ENCODE results near the gene MICB. TPM values are rescaled to one million over a fixed set of nuclear protein-coding genes. Genes with fewer than 3 reads are reported as not detected.

MICB gene
- total RNA-seq, 2 experiments from 2014 or later = 17.7 to 18.5 TPM

DNA sequence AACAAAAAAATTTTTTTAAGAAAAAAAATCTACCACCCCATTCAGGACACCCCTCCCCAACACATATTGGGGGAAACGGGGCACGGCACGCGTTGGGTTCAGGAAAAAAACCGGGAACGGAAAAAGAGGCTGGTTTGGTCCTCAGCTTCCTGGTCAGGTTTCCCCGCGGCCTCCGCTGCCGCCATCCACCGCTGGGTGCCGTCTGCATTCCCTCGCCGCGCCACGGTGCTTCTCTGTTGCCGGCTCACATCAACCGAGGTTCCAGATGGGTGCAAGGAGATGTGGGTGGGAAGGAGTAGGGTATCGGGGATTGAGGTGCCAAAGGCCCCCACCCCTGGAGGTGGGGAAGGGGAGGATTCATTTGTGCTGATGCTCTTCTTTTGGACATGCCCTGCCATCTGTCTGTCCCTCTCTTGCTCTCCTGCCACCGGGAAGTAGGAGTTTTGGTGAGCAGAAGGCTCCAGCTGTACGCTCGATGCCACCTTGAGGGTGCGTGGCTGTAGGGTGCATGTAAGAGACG is 36.6 kb downstream of the MICB start:
- H3K4me3 Mint-ChIP-seq = no peak overlapping the region
- H3K27me3 Mint-ChIP-seq = no peaks in the 10 kb centered on the region
- H3K27ac Mint-ChIP-seq = no peak overlapping the region
- peaks cover 73% of the 10 kb centered on the region for H3K36me3 Mint-ChIP-seq
- no peak for DNase-seq
- H3K9me3 Mint-ChIP-seq = no peaks in the 10 kb centered on the region
- peaks cover 60% of the 10 kb centered on the region for H3K4me1 Mint-ChIP-seq

DNA sequence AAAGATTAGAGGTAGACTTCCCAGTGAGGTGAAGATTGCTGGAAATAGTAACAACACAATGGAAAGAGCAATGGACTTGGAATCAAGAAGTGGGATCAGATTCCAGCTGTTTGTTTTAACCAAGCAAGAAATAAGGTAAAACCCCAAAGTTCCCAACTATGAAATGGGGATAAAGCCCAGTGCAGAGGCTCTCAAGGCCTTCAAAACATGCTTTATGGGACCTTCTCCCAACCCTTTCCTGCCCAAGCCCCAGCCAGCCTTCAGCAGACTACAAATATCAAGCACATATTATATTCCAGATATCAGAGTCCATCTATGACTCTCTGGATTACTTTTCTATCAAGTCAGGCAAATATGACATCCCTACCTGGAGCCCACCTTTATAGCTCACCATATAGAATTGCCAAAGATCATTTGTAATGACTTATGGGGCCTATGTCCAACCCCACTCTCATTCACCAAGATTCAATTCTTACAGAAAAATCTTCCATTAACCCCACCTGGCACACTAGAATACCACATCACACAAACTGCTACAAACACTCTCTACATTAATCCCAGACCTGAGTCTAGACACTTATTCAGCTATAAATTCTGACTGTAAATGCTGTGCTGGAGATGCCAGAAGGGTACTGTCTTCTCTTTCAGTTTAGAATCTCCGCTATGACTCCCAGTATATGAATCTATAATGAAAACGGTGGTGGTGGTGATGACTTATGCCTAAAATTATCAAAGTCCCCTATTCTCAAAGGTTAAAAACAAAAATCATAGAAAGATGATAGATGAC is 37.8 kb downstream of the MICB start:
- Mint-ChIP-seq H3K4me1 (peaks cover 64% of the 10 kb centered on the region), H3K4me3 (no peak overlapping the region)

DNA sequence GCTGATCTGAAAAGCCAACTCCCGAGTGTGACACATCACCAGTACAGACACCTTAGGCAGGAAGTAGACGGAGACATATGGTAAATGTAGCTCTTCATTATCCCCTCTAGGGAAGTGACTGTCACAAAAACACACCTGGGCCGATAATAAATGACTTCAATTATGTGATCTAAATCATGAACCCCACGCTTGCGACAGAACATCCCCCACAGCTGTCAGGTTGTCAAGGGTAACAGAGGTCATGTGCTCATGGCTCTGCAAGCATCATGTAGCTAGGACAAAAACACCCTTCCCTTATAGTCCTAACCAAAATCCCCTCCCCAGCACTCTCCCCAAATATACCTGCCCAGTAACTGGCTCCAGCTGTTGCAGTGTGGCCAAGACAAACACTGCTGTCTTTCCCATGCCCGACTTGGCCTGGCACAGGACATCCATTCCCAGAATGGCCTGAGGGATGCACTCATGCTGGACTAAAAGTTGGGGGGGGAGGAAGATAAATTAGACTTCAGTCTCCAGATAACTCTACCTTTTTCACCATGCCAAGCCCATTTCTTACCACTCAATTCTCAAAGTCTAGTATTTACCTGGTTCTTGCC is 41.0 kb downstream of the MICB start:
- H3K4me3 Mint-ChIP-seq = peak overlapping the region; percentile 81
- peaks cover 57% of the 10 kb centered on the region for H3K4me1 Mint-ChIP-seq
- DNase-seq = no peak
- H3K27me3 Mint-ChIP-seq = no peaks in the 10 kb centered on the region
- no peaks in the 10 kb centered on the region for H3K9me3 Mint-ChIP-seq
- H3K27ac Mint-ChIP-seq = peak overlapping the region; percentile 68
- peaks cover 64% of the 10 kb centered on the region for H3K36me3 Mint-ChIP-seq

More for the DNA sequence above, 37.8 kb downstream of the MICB start:
- Mint-ChIP-seq H3K36me3 (peaks cover 74% of the 10 kb centered on the region), H3K27ac (peak overlapping the region; percentile 72), H3K27me3 (no peaks in the 10 kb centered on the region), H3K9me3 (no peaks in the 10 kb centered on the region)
- DNase-seq = no peak

DNA sequence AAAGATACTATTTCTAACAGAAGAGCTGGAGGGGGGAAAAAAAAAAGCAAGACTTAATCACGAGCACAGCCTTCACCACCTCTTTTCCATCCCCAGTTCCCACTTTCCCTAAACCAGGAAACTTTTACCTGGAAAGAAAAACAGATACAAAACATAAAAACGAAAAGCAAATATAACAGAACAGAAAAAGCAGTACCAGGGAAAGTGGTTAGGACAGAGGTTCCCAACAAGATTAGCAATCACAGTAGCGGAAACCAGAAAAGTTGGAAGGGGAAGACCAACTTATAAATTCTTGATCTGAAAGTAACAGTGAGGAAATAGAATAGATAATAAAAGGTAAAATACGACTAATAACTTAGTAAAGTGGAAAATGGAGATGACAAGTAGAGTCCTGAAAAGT is 42.7 kb downstream of the MICB start:
- Mint-ChIP-seq H3K9me3 (no peaks in the 10 kb centered on the region), H3K27me3 (no peaks in the 10 kb centered on the region), H3K36me3 (peaks cover 51% of the 10 kb centered on the region), H3K4me3 (peak overlapping the region; percentile 81), H3K4me1 (peaks cover 46% of the 10 kb centered on the region), H3K27ac (peak overlapping the region; percentile 95)
- DNase-seq = no peak

DNA sequence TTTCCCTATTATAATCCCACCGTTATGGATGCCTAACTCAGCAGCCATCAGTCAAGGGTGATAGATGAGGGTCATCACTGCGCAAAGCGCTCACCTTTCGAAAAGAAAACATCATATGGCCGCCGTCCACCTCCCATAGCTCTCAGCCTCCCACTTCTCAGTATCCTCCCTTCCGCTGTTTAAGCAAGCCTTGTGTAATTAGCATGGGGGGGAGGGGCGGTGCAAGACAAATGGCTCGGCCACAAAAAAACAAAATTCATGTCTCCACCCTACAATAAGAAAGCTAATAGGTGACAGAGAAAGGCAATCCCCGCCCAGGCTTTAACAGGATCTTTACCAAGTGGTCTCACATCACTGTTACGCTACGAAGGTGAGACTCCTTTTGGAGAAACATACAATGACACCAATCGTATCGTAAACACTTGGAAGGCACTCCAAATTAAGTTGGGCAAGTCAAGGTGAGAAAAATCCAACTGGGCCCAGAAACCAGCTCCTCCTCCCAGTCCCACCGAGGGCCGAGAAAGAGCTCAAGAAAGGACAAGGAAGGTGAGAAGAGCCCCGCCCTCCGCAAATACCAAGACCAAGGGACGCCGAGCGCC is 43.2 kb downstream of the MICB start:
- peak overlapping the region; percentile 95 for H3K27ac Mint-ChIP-seq
- H3K27me3 Mint-ChIP-seq = no peaks in the 10 kb centered on the region
- H3K4me1 Mint-ChIP-seq = peaks cover 45% of the 10 kb centered on the region
- peaks cover 46% of the 10 kb centered on the region for H3K36me3 Mint-ChIP-seq
- peak; percentile 61 for DNase-seq
- peak overlapping the region; percentile 81 for H3K4me3 Mint-ChIP-seq
- no peaks in the 10 kb centered on the region for H3K9me3 Mint-ChIP-seq

DNA sequence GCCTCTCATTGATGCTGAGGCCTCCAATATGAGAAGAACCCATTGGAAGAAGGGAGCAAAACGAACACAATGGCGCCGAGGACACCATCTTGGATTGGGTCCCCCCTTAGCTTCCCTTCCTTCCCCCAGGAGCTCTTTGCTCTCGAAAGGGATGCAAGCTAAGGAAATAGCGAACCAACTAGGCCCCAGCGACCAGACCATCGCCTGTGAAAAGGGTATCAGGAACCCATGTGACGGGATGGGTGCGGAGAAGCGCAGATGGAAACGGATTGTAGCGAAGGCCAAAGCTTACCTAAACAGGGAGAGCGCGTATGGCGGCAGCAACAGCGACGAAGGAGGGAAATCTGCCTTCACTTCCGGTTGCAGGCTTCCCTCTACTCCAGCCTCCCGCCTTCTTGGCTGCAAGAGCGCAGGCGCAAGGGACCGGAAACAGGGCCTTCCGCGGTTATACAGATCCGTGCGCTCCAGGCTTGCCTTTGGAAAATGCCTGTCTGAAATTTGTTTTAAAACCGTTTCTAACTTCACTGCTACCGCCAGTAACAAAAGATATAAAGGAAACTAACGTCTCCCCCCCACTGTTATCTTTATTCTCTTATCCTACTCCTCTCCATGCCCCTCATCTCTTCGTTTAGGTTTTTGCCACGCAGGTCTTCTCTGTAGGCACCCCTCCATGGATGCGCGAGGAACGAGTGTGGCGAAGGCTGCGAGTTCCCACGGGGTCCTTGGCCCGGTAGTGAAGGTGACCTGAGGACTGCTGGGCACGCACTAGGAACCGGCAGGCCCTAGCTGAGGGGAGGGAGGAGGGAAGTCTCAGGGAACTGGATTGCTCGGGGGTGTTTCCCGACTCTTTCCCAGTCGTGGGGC is 43.9 kb downstream of the MICB start, which contains the start of gene DDX39B:
DDX39B (minus strand) TSS at position 346 of the 864 bp plus-strand sequence. CDS start 1,471 bp downstream, outside the sequence.
- no peaks in the 10 kb centered on the region for H3K9me3 Mint-ChIP-seq
- peak; percentile 93 for DNase-seq
- H3K36me3 Mint-ChIP-seq = peaks cover 39% of the 10 kb centered on the region
- H3K27me3 Mint-ChIP-seq = no peaks in the 10 kb centered on the region
- H3K4me3 Mint-ChIP-seq = peak within 1 kb of the TSS; percentile 81
- H3K27ac Mint-ChIP-seq = peak within 1 kb of the TSS; percentile 95
- peaks cover 41% of the 10 kb centered on the region for H3K4me1 Mint-ChIP-seq

DNA sequence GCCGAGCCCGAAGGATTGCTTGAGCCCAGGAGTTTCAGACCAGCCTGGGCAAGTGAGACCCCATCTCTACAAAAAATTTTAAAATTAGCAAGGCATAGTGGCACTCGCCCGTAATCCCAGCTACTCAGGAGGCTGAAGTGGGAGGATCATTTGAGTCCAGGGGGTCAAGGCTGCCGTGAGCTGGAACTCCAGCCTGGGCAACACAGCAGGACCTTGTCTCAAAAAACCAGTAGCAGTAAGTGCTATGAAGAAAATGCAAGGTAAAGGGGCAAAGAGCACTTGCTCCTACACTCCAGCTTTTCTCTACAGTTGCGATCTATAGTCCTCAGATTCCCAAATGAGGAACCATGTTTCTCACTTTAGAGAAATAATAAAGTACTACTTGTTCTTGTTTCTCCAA is 45.7 kb downstream of the MICB start:
- Mint-ChIP-seq H3K9me3 (no peaks in the 10 kb centered on the region), H3K4me1 (peaks cover 37% of the 10 kb centered on the region), H3K36me3 (peaks cover 30% of the 10 kb centered on the region), H3K4me3 (peak overlapping the region; percentile 81), H3K27ac (no peak overlapping the region), H3K27me3 (no peaks in the 10 kb centered on the region)
- no peak for DNase-seq

DNA sequence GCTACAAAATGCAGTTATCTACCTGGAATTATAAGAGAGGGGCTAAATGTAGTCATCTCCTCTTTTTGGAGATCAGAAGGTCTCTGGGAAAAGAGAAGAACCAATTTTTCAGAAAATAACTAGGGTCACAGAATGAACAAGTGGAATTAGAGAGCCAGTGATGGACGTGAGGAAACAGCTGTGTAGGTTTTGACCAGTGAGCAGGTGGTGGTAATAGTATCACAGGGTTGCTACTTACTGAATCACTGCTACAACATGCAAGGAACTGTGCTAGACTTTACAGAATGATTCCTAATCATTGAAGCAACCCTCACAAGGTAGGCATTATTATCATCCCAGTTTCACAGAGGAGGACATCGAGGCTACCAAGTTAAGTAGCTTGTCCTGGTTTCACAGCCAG is 46.7 kb downstream of the MICB start:
- Mint-ChIP-seq H3K9me3 (no peaks in the 10 kb centered on the region), H3K4me3 (no peak overlapping the region), H3K27me3 (no peaks in the 10 kb centered on the region), H3K36me3 (peaks cover 21% of the 10 kb centered on the region), H3K4me1 (peaks cover 33% of the 10 kb centered on the region), H3K27ac (no peak overlapping the region)
- DNase-seq = no peak

DNA sequence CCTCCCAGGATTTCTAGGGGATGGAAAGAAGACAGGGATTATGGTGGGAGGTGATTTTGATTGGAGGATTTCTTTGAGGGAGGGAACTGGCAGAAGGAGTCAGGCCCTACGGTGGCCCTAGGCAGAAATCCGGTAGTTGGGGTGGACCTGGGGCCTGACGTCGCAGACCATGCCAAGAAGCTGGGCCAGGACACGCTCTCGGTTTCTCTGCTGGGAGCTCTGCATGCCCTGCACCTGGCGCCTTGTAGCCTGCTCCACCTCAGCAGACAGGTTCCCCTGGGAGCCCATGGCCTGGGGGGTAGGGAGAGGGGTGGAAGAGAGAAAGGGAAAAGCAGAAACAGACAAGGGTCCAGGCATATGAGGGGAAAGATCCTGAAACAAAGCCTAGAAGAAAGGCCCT is 47.3 kb downstream of the MICB start:
- Mint-ChIP-seq H3K9me3 (no peaks in the 10 kb centered on the region), H3K27ac (no peak overlapping the region), H3K27me3 (no peaks in the 10 kb centered on the region), H3K4me1 (peaks cover 27% of the 10 kb centered on the region), H3K36me3 (peaks cover 15% of the 10 kb centered on the region), H3K4me3 (no peak overlapping the region)
- no peak for DNase-seq

DNA sequence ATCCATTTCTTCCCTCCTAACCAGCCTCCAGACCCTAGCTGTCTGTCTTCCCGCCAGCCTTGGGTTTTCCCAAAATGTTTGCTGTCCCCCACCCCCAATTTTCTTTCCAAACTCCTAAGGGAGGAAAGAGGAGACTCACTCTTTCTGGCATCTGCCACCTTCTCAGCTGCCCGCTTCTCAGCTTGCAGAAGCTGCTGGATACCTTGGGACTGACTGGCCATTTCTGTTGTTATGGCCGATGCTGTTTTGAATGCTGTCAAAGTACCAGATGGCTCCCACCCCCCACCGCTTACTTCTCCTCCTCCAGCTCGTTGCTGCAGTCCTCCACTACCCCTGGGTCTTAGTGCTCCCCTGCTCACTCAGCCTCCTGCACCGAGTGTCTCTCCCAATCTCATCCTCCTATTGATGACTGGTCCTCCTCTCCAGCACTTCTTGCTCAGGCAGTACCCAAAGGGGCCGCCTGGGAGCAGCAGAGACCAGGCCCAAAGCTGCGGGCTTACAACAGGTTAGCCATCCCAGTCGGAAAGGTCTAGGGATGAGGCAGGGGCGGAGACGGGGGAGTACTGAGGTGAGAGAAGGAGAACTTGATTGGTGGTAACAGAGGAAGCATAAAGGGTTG is 48.5 kb downstream of the MICB start, which contains the start of gene ATP6V1G2:
ATP6V1G2 (minus strand) TSS at position 270 of the 619 bp plus-strand sequence; CDS start at position 221, 49 bp downstream.
- H3K4me1 Mint-ChIP-seq = peaks cover 29% of the 10 kb centered on the region
- peak within 1 kb of the TSS; percentile 84 for H3K4me3 Mint-ChIP-seq
- no peaks in the 10 kb centered on the region for H3K9me3 Mint-ChIP-seq
- DNase-seq = peak; percentile 90
- H3K27ac Mint-ChIP-seq = peak within 1 kb of the TSS; percentile 86
- H3K36me3 Mint-ChIP-seq = peaks cover 8% of the 10 kb centered on the region
- no peaks in the 10 kb centered on the region for H3K27me3 Mint-ChIP-seq

DNA sequence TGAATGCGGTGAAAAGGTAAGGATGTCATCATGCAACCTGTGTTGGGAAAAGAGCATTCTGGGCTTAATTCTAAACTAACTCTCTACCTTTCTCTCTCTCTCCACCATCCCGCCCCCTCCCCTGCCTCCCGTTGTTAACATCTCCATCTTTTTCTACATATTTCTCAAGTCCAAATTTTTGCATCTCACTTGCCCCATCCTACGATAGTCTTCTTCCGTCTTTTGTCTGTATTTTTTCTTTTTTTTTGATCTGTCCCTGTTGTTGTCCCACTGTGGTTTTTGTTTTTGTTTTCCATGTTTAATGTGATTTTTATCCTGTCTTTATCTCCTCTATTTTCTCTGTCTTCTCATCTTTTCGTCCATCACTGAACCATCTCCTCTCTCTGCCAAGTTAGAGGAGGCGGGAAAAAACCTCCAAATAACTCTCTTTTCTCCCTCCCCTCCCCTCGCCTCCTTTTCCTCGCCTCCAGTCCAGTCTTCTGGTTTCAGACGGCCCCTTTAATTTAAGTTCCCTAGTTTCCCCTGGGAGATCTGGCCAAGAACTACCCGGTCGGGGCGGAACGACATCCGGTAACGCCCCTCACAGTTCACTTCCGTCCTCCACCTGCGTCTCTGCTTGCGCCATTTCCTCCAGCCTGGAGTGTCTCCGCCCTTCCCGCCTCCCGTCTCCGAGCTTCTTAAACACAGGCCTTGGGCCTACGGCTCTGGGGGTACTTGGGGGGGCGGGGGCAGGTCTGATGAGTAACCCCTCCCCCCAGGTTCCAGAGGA is 49.2 kb downstream of the MICB start, which contains the start of gene NFKBIL1:
NFKBIL1 (plus strand) TSS at position 651 of the 769 bp plus-strand sequence; CDS start at position 738, 87 bp downstream.
- Mint-ChIP-seq H3K4me1 (peaks cover 30% of the 10 kb centered on the region), H3K9me3 (no peaks in the 10 kb centered on the region), H3K4me3 (peak within 1 kb of the TSS; percentile 84), H3K36me3 (peaks cover 7% of the 10 kb centered on the region), H3K27ac (peak within 1 kb of the TSS; percentile 86), H3K27me3 (no peaks in the 10 kb centered on the region)
- DNase-seq = peak; percentile 93

DNA sequence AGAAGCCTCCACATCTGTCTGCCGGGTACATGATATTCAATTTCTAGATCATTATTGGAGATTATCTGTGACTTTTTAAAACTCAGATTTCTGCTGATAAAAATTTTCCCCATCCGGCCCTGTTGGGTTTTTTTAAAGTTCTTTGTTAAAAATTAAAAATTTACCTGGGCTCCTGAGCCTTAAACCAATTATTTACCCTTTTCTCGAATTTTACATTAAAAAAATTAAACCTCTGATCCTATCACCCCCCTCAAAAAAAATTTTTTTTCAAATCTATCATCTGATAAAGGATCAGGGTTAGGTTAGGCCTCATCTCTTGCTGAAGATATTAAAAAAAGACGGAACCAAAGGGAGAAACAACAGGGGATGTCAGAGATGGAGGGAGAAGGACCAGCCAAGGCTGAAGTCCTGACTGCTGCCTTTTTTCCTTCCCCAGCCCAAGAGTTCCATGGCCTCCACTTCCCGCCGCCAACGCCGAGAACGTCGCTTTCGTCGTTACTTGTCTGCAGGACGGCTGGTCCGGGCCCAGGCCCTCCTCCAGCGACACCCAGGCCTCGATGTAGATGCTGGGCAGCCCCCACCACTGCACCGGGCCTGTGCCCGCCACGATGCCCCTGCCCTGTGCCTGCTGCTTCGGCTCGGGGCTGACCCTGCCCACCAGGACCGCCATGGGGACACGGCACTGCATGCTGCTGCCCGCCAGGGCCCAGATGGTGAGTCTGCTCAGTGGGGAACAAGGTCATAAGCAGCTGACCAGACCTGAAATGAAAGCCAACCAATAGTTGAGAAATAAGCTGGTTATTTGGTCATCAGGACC is 50.0 kb downstream of the MICB start:
- H3K4me1 Mint-ChIP-seq = peaks cover 30% of the 10 kb centered on the region
- no peak for DNase-seq
- no peaks in the 10 kb centered on the region for H3K9me3 Mint-ChIP-seq
- H3K27me3 Mint-ChIP-seq = no peaks in the 10 kb centered on the region
- H3K4me3 Mint-ChIP-seq = peak overlapping the region; percentile 84
- H3K27ac Mint-ChIP-seq = peak overlapping the region; percentile 86
- peaks cover 8% of the 10 kb centered on the region for H3K36me3 Mint-ChIP-seq

DNA sequence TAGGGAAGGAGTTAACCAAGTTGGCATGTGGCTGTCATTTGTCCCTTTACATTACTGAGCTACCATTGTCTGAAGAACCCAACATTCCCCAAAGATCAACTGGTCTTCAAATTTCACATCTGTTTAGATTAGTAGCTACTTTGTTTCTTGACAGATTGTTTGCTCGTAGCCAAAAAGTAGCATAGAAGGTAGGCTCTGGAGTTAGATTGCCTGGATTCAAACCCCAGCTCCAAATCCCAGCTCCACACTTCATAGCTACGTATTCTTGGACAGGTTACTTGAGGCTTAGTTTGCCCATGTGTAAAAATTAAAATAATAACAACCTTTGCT is 50.6 kb downstream of the MICB start:
- Mint-ChIP-seq H3K36me3 (peaks cover 5% of the 10 kb centered on the region), H3K27ac (no peak overlapping the region), H3K9me3 (no peaks in the 10 kb centered on the region), H3K27me3 (no peaks in the 10 kb centered on the region), H3K4me3 (peak overlapping the region; percentile 84), H3K4me1 (peaks cover 25% of the 10 kb centered on the region)
- DNase-seq = no peak

Measured in activated naive CD8-positive, alpha-beta T cell treated with anti-CD3 and anti-CD28 coated beads for 36 hours (primary cell).